DOHH2 (cell line): ENCODE measurements around the gene PDGFRA.

Experiments used
- H3F3A ChIP-seq: fragments of 200-600 bp; sonication (generic), shearing (Covaris generic); 2 replicates; pipeline ENCODE4 v1.6.0; 2016; ENCODE audit warnings: antibody characterized with exemption, mild to moderate bottlenecking; ENCODE audit not compliant: control insufficient read depth, insufficient read depth
- H3K27ac ChIP-seq: fragments of 200-600 bp; sonication (generic); 2 replicates; pipeline ENCODE4 v1.5.1; 2014; ENCODE audit warnings: low read depth, mild to moderate bottlenecking, low read length, moderate library complexity
- H3K27me3 ChIP-seq: fragments of 200-600 bp; sonication (generic); 2 replicates; pipeline ENCODE4 v1.6.1; 2014; ENCODE audit warnings: mild to moderate bottlenecking, low read length, mixed read lengths; ENCODE audit not compliant: control insufficient read depth
- H3K36me3 ChIP-seq: fragments of 200-600 bp; sonication (generic); 2 replicates; pipeline ENCODE4 v1.6.1; 2014; ENCODE audit warnings: mild to moderate bottlenecking, low read length, moderate library complexity, mixed read lengths; ENCODE audit not compliant: control insufficient read depth
- H3K4me1 ChIP-seq: fragments of 200-600 bp; sonication (generic); 2 replicates; pipeline ENCODE4 v1.6.1; 2014; ENCODE audit warnings: mild to moderate bottlenecking, low read length, mixed read lengths; ENCODE audit not compliant: control insufficient read depth
- H3K4me2 ChIP-seq: fragments of 200-600 bp; sonication (generic); 2 replicates; pipeline ENCODE4 v1.6.0; 2014; ENCODE audit warnings: mild to moderate bottlenecking, low read length, moderate library complexity
- H3K4me3 ChIP-seq: fragments of 200-600 bp; sonication (generic); 2 replicates; pipeline ENCODE4 v1.5.1; 2014; ENCODE audit warnings: mild to moderate bottlenecking, low read length, mixed read lengths
- H3K79me2 ChIP-seq: fragments of 200-600 bp; sonication (generic); 2 replicates; pipeline ENCODE4 v1.6.1; 2014; ENCODE audit warnings: mild to moderate bottlenecking, low read length, mixed read lengths; ENCODE audit not compliant: control insufficient read depth
- H3K9me2 ChIP-seq: fragments of 200-600 bp; sonication (generic); replicated peaks from 2 replicates; pipeline ENCODE4 v1.6.1; 2014; ENCODE audit warnings: mild to moderate bottlenecking, low read length, mixed read lengths; ENCODE audit not compliant: control insufficient read depth
- H3K9me3 ChIP-seq: fragments of 200-600 bp; sonication (generic); 2 replicates; pipeline ENCODE4 v1.6.1; 2014; ENCODE audit warnings: antibody characterized with exemption, low read length, mixed read lengths; ENCODE audit not compliant: control insufficient read depth, insufficient read depth
- H4K20me1 ChIP-seq: fragments of 200-600 bp; sonication (generic); 2 replicates; pipeline ENCODE4 v1.6.0; 2014; ENCODE audit warnings: low read depth, mild to moderate bottlenecking, antibody characterized with exemption, low read length, moderate library complexity; ENCODE audit not compliant: control insufficient read depth, insufficient read depth
- EZH2phosphoT487 ChIP-seq: fragments of 200-600 bp; sonication (generic); IDR thresholded peaks from 2 replicates; pipeline ENCODE4 v1.6.1; 2017; ENCODE audit warnings: borderline replicate concordance, mild to moderate bottlenecking, antibody characterized with exemption, low read length, moderate library complexity, mixed read lengths
- TF ChIP-seq, protein P1 (sequence below): fragments of 200-600 bp; sonication (generic); IDR thresholded peaks from one replicate; pipeline ENCODE4 v1.5.1; 2014; ENCODE audit warnings: antibody characterized with exemption, mild to moderate bottlenecking, low read depth, low read length; ENCODE audit not compliant: poor library complexity, severe bottlenecking

Gene PDGFRA

GRCh38 chr4:54271464-54271863 is 42.4 kb downstream of the PDGFRA start:
- Histone ChIP-seq H3K9me2 (no peaks in the 10 kb centered on the region), H3K4me1 (no peaks in the 10 kb centered on the region), H3K27me3 (peaks cover 20% of the 10 kb centered on the region), H3F3A (no peaks in the 10 kb centered on the region), H3K9me3 (no peaks in the 10 kb centered on the region), H3K36me3 (no peaks in the 10 kb centered on the region), H3K4me3 (no peak overlapping the region), H3K4me2 (no peak overlapping the region), H4K20me1 (no peaks in the 10 kb centered on the region), H3K79me2 (no peaks in the 10 kb centered on the region), H3K27ac (no peak overlapping the region)
- TF ChIP-seq EZH2phosphoT487, result no peak
- TF ChIP-seq, protein P1, sequence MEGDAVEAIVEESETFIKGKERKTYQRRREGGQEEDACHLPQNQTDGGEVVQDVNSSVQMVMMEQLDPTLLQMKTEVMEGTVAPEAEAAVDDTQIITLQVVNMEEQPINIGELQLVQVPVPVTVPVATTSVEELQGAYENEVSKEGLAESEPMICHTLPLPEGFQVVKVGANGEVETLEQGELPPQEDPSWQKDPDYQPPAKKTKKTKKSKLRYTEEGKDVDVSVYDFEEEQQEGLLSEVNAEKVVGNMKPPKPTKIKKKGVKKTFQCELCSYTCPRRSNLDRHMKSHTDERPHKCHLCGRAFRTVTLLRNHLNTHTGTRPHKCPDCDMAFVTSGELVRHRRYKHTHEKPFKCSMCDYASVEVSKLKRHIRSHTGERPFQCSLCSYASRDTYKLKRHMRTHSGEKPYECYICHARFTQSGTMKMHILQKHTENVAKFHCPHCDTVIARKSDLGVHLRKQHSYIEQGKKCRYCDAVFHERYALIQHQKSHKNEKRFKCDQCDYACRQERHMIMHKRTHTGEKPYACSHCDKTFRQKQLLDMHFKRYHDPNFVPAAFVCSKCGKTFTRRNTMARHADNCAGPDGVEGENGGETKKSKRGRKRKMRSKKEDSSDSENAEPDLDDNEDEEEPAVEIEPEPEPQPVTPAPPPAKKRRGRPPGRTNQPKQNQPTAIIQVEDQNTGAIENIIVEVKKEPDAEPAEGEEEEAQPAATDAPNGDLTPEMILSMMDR, result no peak

GRCh38 chr4:54272051-54272450 is 43.0 kb downstream of the PDGFRA start:
- Histone ChIP-seq H3K27ac (no peak overlapping the region), H3K4me2 (no peak overlapping the region), H3K9me3 (no peaks in the 10 kb centered on the region), H3K79me2 (no peaks in the 10 kb centered on the region), H3K27me3 (peaks cover 26% of the 10 kb centered on the region), H3K36me3 (no peaks in the 10 kb centered on the region), H3K4me3 (no peak overlapping the region), H3K9me2 (no peaks in the 10 kb centered on the region), H4K20me1 (no peaks in the 10 kb centered on the region), H3F3A (no peaks in the 10 kb centered on the region), H3K4me1 (no peaks in the 10 kb centered on the region)
- no peak for TF ChIP-seq EZH2phosphoT487
- TF ChIP-seq, protein P1, result no peak

DNA sequence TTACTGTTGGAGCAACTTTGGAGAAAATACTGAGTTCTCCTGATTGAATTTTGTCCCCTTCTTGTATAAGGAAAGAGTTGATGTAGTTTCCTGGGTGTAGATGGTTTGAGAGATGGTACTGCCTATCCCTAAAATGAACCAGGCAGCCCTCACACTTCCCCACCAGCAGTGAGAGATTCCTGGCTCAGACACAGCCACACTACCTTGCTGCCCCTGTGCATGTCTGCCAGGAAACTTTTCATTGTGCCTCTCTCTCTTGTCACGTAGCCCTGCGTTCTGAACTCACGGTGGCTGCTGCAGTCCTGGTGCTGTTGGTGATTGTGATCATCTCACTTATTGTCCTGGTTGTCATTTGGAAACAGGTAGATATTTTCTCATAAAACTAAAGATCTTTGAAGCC is 45.2 kb downstream of the PDGFRA start:
- H3K4me2 ChIP-seq, result no peak overlapping the region
- TF ChIP-seq EZH2phosphoT487, result no peak
- TF ChIP-seq, protein P1, result no peak
- no peak overlapping the region for H3K27ac ChIP-seq
- H3K4me3 ChIP-seq, result no peak overlapping the region
- H3K36me3 ChIP-seq, result no peaks in the 10 kb centered on the region
- peaks cover 35% of the 10 kb centered on the region for H3K27me3 ChIP-seq
- H3K9me3 ChIP-seq, result no peaks in the 10 kb centered on the region
- no peaks in the 10 kb centered on the region for H3K9me2 ChIP-seq
- H4K20me1 ChIP-seq, result no peaks in the 10 kb centered on the region
- H3K4me1 ChIP-seq, result no peaks in the 10 kb centered on the region
- H3K79me2 ChIP-seq, result no peaks in the 10 kb centered on the region
- no peaks in the 10 kb centered on the region for H3F3A ChIP-seq
